Activated naive CD4-positive, alpha-beta T cell treated with anti-CD3 and anti-CD28 coated beads, Interleukin-2, amount 50 U/mL, for 16 hours (primary cell): ENCODE measurements around the gene ROBO3.

Experiments
- DNase-seq: peaks from one replicate; pipeline ENCODE4 v3.0.0-alpha.2; 2020

Gene ROBO3, protein sequence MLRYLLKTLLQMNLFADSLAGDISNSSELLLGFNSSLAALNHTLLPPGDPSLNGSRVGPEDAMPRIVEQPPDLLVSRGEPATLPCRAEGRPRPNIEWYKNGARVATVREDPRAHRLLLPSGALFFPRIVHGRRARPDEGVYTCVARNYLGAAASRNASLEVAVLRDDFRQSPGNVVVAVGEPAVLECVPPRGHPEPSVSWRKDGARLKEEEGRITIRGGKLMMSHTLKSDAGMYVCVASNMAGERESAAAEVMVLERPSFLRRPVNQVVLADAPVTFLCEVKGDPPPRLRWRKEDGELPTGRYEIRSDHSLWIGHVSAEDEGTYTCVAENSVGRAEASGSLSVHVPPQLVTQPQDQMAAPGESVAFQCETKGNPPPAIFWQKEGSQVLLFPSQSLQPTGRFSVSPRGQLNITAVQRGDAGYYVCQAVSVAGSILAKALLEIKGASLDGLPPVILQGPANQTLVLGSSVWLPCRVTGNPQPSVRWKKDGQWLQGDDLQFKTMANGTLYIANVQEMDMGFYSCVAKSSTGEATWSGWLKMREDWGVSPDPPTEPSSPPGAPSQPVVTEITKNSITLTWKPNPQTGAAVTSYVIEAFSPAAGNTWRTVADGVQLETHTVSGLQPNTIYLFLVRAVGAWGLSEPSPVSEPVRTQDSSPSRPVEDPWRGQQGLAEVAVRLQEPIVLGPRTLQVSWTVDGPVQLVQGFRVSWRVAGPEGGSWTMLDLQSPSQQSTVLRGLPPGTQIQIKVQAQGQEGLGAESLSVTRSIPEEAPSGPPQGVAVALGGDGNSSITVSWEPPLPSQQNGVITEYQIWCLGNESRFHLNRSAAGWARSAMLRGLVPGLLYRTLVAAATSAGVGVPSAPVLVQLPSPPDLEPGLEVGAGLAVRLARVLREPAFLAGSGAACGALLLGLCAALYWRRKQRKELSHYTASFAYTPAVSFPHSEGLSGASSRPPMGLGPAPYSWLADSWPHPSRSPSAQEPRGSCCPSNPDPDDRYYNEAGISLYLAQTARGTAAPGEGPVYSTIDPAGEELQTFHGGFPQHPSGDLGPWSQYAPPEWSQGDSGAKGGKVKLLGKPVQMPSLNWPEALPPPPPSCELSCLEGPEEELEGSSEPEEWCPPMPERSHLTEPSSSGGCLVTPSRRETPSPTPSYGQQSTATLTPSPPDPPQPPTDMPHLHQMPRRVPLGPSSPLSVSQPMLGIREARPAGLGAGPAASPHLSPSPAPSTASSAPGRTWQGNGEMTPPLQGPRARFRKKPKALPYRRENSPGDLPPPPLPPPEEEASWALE (N-terminal part only)

DNA sequence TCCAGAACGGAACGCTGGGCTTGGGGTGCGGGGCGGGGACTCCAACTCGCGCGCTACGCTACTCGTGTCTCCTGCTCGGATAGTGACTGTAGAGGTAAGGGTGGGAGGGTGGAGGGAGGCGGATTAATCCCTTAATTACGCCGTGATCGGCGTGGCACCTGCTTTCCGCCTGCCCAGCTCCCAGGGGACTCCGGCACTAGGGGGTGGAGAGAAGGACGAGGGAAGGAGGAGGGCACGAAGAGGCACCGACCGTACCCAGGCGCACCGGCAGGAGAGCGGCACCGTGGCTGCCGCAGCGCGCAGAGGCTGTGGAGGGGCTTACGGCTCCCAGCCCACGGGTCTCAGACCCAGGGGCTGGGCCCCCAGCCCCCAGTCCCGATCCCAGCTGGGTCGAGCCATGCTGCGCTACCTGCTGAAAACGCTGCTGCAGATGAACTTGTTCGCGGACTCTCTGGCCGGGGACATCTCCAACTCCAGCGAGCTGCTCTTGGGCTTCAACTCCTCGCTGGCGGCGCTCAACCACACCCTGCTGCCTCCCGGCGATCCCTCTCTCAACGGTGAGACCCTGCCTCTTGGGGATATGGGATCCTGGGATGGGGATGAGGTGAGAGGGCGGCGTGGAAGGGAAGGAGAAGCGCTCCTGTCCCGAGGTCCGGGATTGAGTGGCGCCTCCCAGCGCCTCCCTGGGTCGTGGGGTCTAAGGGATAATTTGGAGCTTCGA is at the start of gene ROBO3:
Gene ROBO3 (plus strand): TSS at position 252 of the 721 bp plus-strand sequence. CDS start 146 bp downstream, at position 398.
- no peak for DNase-seq

DNA sequence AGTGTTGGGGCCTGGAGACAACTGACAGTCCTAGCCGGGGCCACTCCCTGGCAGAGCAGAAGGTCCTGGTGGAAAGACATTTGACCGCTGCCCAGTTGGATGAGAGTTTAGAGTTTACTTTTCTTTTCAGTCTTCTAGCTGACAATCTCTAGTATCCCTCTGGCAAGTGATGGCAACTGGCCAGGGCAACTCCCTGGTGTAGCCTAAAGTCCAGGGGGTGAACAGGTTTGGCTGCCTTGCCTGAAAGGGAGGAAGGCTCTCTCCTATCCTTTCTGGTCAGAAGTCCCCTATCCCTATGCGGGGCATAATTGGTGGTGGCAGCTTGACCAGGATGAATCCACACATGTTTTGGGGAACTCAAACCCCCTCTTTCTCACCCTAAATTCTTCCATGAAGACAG is 48.2 kb upstream of the ROBO3 start:
- DNase-seq, result no peak

DNA sequence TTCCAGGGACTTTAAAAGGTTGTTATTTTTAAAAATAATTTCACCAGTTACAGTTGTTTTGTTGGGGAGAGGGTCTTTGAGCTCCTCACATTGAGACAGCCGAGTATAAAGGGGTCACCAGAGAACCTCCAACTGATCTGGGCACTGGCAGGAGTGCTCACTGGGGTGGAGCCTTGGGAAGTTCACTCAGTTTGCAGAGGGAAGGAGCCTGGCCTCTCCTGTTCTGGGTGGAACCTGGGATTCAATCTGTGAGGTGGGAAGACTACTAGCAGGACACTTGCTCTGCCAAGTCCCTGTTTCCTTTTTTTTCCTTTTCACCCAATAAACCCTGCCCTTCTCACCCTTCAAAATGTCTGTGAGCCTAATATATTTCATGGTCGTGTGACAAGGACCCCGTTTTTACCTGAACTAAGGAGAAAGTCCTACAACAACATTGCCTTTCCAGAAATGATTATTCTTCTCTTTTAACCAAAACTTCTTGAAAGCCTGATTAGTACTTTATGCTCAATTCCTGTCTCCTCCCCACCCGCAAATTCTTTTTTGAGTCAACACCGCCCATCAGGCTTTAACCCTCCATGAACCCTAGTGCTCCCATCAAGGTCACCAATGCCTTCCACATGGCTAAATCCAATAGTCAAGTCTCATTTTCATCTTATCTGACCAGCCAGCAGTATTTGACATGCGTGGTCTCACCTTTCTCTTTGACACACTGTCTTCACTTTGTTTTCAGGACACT is 43.1 kb upstream of the ROBO3 start:
- no peak for DNase-seq

DNA sequence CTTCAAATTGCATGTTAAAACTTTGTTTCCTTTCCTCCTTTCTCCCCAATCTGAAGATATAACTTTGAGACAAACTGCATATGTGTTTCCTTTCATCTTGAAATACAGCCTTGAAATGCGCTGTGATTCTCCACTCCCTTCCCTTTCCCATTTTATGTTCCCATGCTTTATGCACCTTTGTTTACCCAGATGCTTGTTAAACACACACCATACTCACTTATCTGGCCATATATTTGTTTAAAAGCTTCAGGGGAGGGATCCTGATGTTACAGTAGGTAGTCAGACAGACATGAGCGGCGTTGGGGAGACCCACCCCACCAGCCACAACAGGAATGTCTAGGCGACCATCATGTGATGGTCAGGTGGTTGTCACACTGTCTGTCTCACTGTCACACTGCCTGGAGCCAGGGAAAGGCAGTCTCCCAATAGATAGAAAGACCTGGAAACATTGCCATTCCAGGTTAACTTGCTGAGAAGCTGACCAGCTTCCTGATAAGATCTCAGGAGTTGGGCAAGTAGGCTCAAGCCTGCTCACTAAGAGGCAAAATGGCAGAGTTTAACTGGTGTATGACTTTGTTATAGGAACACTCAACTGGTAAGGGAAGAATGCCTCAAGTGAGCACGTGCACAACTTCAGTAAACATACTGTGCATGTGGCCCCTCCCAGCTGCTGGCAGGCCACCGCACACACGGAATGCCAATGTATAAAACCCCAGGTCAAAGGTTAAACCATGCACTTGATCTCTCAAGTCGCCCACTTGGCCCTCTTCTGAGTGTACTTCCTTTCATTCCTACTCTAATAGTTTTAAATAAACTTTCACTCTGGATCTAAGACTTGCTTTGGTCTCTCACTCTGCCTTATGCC is 41.5 kb upstream of the ROBO3 start:
- no peak for DNase-seq

DNA sequence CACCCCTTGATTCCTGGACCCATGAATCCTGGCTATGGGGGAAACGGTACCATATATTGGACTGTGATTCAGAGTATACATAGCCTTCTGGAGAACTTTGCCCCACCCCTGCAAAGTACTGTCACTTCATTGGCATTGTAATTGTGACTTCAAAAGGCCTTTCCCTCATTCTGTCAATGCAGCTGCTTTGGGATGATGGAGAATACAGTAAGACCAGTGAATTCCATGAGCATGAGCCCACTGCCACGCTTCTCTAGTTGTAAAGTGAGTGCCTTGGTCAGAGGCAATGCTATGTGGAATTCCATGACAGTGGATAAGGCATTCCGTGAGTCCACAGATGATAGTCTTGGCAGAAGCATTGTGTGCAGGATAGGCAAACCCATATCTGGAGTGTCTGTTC is 39.4 kb upstream of the ROBO3 start:
- DNase-seq, result no peak

DNA sequence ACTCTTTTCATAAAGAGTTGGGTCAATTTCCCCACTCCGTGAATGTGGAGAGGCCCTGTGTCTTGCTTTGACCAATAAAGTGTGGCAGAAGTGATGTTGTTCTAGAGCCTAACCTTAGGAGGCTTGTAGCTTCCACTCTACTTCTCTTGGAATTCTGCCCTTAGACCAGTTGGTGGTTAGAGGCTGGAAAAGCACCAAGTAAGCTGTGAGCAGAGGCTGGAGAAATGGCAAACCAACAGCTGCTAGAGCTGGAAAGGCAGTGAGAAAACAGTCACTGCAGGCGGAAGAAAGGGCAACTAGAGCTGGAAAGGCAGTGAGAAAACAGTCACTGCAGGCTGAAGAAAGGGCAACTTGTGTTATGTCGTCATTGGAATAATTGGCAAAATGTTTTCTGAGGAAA is 35.2 kb upstream of the ROBO3 start:
- DNase-seq, result no peak

DNA sequence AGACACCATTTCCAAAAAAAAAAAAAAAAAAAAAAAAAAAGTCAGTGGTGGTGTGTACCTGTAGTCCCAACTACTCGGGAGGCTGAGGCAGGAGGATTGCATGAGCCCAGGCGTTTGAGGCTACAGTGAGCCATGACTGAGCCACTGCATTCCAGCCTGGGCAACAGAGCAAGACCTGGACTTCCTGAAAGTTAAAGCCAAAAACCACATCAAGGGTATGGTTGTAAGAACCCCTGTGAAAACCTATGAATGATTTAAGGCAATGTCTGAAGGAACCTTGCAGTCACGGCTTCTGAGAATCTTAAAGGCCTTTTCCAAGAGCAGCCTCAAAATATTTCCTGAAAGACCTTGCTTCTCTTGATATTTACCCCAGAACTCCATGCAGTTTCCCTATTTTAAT is 34.5 kb upstream of the ROBO3 start:
- no peak for DNase-seq

DNA sequence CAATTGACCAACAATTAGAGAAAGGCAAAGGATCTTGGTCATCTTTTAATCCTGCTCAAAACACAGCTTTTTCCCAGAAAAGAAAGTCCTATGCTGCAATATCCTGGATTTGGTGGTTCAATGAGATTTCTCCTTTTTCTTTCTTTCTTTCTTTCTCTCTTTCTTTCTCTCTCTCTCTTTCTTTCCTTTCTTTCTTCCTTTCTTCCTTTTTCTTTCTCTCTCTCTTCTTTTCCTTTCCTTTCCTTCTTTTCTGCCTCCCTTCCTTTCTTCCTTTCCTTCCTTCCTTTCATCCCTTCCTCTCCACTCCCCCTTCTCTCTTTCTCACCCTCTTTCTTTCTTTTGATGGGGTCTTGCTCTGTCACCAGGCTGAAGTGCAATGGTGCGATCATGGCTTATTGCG is 33.3 kb upstream of the ROBO3 start:
- DNase-seq, result no peak

DNA sequence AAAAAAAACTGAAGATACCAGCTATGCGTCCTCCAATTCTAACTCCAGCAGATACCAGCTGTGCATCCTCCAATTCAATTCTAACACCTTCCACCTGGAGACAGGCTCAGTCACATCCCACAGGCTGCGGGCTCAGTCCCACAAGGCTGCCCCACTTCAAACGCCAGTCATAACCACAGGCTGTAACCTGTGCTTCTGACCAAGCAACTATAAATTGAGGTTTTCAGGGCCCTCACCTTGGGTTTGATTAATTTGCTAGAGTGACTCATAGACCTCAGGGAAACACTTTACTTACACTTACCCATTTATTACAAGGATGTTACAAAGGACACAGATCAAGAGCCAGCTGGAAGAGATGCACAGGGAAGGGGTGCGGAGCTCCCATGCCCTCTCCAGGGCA is 32.7 kb upstream of the ROBO3 start:
- no peak for DNase-seq

DNA sequence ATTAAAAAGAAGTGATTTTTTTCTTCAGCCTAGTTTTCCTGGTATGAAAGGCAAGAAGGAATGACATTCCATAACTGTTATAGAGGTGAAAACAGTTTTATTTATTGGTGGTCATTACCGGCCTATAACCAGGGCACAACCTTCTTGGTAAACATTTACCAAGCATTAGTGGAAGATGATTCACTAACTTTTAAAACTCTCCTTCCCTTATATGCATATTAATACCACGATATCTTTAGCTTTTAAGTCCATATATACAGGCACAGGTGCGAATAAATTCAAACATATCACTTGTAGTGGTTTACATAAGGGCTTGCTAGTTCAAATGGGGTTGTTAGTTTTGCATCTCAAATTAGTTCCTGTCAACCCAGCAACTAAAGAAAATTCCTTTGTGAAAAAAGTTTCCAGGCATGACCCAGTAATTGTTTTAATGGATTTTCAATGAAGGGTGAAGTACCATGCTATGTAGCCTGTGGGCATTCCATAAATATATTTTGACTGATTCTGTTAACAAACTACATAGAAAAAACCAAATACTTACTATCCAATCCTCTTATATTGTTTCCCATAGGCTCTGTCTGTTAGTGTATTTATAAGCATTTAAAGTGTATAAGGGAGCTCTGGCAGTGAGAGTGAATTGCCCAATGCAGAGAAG is 30.6 kb upstream of the ROBO3 start:
- DNase-seq, result no peak

DNA sequence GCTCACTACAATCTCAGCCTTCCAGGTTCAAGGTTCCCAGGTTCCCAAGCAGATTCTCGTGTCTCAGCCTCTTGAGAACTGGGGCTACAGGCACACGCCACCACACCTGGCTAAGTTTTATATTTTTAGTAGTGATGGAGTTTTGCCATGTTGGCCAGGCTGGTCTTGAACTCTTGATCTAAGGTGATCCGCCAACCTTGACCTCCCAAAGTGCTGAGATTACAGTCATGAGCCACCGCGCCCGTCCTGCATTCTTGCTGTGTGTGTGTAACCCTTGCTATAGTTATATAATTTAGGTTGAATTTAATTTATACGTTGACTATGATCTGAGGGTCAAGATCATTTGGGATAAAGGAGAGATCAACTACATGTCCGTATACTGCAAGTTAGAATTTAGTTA is 29.3 kb upstream of the ROBO3 start:
- no peak for DNase-seq

DNA sequence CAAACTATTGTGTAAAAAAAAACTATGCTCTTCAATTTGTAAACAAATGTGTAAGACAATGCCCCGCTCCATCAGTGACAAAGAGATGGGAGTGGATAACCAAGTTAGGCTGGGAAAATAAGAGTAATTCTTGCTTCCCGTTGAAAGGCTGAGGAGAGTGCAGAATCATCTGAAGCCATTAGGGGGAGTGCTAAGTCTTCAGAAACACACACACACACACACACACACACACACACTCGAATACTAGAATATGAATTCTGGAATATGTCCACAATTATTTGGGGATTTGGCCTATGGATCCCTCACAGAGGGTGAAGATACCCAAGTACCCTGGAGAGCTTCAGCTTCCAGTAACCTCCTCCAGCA is 27.8 kb upstream of the ROBO3 start:
- DNase-seq, result no peak

DNA sequence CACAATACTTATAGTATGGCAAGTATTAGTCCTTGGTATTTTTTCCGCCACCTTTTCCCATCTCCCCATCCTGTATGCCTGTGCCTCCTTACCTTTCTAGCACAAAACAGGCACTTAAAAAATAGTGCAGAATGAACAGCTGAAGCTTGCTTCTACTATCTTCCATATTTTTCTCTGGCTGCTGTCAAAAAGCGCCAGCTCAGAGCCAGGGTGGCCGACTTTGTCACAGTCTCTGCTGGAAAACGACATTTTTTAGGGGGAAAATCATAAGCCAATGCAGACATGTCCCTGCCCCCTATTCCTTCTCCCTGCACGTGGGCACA is 26.5 kb upstream of the ROBO3 start:
- DNase-seq, result no peak

DNA sequence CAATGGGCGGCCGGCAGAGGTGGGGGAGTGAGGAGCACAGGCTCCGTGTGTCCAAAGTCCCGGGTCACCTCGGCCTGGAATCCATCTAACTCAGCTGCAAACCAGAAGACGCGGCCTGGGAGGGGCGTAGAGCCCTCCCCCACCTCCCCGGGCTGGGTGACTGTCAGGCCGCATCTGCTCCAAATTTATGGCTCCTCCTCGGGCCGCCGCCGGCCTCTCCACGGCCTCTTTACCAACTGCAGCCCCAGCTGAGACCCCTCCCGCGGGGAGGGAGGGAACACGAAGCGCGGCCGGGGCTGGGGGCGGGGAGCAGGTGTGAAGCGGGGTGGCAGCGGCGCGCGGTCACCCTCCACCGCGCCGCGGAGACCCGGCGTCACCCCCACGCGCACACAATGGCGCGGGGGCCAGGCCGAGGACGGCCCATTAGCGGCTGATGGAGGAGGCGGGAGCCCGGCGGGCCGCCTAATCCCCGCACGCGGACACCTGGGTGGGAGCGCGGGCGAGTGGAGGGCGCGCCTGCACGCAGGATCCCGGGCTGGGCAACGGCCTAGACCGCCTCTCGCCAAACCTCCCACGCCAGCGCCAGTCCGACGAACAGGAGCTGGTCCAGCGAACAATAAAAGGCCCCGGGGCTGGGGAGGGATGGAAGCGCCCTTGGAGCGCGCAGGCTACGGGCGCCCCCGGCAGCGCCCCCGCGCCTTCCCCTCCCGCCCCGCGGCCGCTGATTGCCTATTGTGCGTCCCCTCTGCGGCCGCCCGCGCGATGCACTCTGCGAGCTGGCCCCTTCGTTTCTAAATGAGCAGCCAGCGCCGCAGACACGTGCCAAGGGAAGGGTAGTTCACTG is 25.9 kb upstream of the ROBO3 start:
- no peak for DNase-seq

DNA sequence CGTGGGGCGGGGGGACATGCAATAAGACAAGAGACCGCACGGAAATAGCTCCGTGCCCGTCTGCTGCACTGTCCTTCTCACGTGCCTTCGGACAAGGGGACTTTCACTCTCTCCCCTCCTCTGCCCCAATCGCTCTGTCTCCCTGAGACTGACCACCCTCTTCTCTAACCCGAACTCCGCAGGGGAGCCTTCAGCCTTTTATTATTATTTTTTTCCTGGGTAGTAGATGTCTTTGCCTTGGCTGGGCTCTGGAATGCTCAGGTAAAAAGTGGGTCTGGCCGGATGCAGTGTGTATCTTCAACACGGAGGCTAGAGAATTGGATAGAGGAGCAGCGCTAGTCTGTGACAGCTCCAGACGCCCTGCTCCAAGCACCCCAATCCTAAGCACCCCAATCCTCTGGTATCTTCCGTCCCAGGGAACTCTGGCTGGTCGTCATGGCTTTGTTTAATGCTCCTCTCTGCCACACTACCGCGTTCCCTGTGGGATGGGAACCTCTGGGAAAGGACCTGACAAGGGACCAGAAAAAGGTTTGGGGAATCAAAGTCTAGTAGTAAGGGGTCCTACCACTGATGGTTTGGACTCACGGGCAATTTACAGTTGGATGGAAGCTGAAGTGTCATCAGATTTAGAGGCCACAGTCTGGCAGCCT is 25.1 kb upstream of the ROBO3 start:
- DNase-seq, result no peak

DNA sequence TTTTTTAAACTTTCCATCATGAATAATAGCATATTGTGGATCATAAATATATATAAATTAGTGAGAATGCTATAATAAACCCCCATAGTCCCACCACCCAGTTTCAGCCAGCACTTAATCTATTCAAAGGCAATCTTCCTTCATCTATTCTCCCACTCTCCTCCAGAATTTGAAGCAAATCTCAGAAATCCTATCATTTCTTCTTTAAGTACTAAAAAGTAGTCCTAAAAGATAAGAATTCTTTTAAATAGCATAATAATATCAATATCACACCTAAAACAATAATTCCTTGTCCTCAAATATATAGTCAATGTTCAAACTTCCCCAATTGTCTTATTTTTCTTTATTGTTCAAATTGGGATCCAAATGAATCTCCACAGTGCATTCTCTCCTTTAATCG is 24.6 kb upstream of the ROBO3 start:
- no peak for DNase-seq

DNA sequence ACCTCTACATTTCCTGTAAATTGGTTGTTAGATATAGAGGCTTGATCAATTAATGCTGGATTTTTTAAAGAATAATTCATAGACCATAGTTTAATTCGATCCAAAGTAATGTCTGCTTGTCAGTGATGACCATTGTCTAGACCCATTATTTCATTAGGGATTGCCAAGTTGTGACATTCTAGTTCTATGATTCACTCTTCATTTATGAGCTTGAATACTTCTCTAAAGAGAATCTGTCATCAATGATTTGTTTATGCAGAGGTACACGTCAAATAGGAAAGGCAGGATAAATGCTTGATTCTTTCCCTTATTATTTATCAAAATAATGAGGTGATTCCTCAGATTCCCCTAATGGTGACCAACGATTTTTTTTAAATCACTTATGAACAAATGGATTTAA is 24.0 kb upstream of the ROBO3 start:
- DNase-seq, result no peak

DNA sequence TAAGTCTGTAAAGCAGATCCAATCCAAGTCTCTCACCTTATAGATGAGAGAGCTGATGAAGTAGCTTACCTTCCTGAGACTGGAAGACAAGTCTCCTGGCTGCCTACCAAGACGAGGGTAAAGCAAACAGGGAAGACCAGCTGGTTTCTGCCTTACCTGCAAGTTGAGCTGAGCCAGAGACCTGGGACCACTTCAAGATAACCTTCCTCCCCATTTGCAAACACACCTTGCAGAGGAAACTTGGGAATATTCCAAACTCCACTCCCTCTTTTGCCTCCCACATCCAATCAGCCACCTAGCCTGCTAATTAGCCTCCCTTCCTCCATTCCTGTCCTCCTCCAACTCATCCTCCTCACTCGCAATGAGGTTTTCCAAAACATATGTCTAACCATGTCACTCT is 23.4 kb upstream of the ROBO3 start:
- DNase-seq, result no peak

DNA sequence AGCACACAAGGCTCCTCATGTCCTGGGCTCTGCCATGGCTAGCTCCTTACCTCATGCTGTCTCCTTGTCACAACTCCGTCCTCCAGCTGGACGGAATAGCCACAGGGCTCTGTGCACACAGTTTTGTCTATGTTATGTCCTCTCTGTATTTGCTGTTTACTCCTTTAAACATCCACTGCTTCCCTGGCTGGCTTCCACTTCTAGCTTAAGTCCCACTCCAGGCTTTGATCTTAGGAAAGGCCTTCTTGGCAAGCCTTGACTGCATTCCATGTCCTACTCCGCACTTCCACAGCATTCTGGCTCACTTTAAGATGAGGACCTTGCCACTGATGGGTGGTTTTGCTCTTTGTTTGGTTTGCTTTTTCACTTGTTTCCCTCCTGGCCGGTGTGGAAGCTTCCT is 22.9 kb upstream of the ROBO3 start:
- no peak for DNase-seq
